Activated B cell treated with CpG ODN at 0.5 μM for 24 hours (primary cell): Measurements from ENCODE around the gene HDDC3. TPM values are rescaled to one million over a fixed set of nuclear protein-coding genes. Genes with fewer than 3 reads are reported as not detected.

Experiments used
- ATAC-seq: fragments of 200-7000 bp; cut with Tn5 transposase; one replicate; pipeline ENCODE4 v1.10.0; 2021; ENCODE audit warnings: low read depth, mild to moderate bottlenecking, moderate library complexity
- CTCF ChIA-PET: fragments of 350-600 bp; sonication (Branson Sonifier 250); formaldehyde crosslinking; loops from one replicate; lab custom pipeline; 2021; ENCODE audit warnings: antibody characterized with exemption; lab: Charles Lee
- POLR2A ChIA-PET: fragments of 350-600 bp; sonication (Branson Sonifier 250); formaldehyde crosslinking; loops from one replicate; lab custom pipeline; 2021; ENCODE audit warnings: antibody characterized with exemption; lab: Charles Lee
- DNase-seq: peaks from one replicate; pipeline ENCODE4 v3.0.0; 2022
- H3K27ac Mint-ChIP-seq: one replicate; pipeline ENCODE4 v1.8.0; 2020; ENCODE audit warnings: mixed read lengths
- H3K27me3 Mint-ChIP-seq: one replicate; pipeline ENCODE4 v1.8.0; 2021; ENCODE audit warnings: mixed read lengths
- H3K36me3 Mint-ChIP-seq: one replicate; pipeline ENCODE4 v1.8.0; 2021; ENCODE audit warnings: low read depth, mixed read lengths
- H3K4me1 Mint-ChIP-seq: one replicate; pipeline ENCODE4 v1.8.0; 2021; ENCODE audit warnings: mixed read lengths
- H3K4me3 Mint-ChIP-seq: one replicate; pipeline ENCODE4 v1.8.0; 2020; ENCODE audit warnings: mild to moderate bottlenecking, mixed read lengths
- H3K9me3 Mint-ChIP-seq: one replicate; pipeline ENCODE4 v1.8.0; 2020; ENCODE audit warnings: mixed read lengths
- intact Hi-C: fragments of 100-400 bp; cut with micrococcal nuclease; formaldehyde crosslinking; loops from one replicate; pipeline ENCODE4 v1.15.1; 2024
- total RNA-seq: library from RNA; stranded (reverse); gene quantifications from 2 replicates; pipeline ENCODE4 v1.2.3, GENCODE V29; 2022
- TF ChIP-seq, protein P1 (sequence below): fragments of 200-600 bp; IDR thresholded peaks from one replicate; pipeline ENCODE4 v1.8.0; 2022; ENCODE audit warnings: antibody characterized with exemption, mild to moderate bottlenecking

HDDC3 gene
- total RNA-seq, 1 donor from 2014 or later: 19.0 TPM

DNA sequence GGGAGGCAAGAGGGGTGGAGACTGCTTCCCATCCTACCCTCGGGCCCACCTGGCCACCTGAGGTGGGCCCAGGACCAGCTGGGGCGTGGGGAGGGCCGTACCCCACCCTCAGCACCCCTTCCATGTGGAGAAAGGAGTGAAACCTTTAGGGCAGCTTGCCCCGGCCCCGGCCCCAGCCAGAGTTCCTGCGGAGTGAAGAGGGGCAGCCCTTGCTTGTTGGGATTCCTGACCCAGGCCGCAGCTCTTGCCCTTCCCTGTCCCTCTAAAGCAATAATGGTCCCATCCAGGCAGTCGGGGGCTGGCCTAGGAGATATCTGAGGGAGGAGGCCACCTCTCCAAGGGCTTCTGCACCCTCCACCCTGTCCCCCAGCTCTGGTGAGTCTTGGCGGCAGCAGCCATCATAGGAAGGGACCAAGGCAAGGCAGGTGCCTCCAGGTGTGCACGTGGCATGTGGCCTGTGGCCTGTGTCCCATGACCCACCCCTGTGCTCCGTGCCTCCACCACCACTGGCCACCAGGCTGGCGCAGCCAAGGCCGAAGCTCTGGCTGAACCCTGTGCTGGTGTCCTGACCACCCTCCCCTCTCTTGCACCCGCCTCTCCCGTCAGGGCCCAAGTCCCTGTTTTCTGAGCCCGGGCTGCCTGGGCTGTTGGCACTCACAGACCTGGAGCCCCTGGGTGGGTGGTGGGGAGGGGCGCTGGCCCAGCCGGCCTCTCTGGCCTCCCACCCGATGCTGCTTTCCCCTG, 50.2 kb downstream of the HDDC3 start:
- DNase-seq (no peak), ATAC-seq (no peak)
- H3K27ac Mint-ChIP-seq: no peak overlapping the region
- H3K27me3 Mint-ChIP-seq: no peaks in the 10 kb centered on the region
- TF ChIP-seq, protein P1, sequence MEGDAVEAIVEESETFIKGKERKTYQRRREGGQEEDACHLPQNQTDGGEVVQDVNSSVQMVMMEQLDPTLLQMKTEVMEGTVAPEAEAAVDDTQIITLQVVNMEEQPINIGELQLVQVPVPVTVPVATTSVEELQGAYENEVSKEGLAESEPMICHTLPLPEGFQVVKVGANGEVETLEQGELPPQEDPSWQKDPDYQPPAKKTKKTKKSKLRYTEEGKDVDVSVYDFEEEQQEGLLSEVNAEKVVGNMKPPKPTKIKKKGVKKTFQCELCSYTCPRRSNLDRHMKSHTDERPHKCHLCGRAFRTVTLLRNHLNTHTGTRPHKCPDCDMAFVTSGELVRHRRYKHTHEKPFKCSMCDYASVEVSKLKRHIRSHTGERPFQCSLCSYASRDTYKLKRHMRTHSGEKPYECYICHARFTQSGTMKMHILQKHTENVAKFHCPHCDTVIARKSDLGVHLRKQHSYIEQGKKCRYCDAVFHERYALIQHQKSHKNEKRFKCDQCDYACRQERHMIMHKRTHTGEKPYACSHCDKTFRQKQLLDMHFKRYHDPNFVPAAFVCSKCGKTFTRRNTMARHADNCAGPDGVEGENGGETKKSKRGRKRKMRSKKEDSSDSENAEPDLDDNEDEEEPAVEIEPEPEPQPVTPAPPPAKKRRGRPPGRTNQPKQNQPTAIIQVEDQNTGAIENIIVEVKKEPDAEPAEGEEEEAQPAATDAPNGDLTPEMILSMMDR: no peak
- H3K36me3 Mint-ChIP-seq: peaks cover 39% of the 10 kb centered on the region
- no peak overlapping the region for H3K4me3 Mint-ChIP-seq
- H3K9me3 Mint-ChIP-seq: no peaks in the 10 kb centered on the region
- ChIA-PET POLR2A (interaction anchor here (0.7 to 1.0 kb wide), 2 partner anchors 53 to 165 kb away, joined by 4 to 6 read pairs; partner anchors contain the start of gene BLM), CTCF (interaction anchor here (1.1 kb wide), 1 partner anchor 234 kb away, joined by 3 read pairs; no protein-coding TSS in a partner anchor)
- intact Hi-C loops: no loop called here
- H3K4me1 Mint-ChIP-seq: peaks cover 28% of the 10 kb centered on the region

DNA sequence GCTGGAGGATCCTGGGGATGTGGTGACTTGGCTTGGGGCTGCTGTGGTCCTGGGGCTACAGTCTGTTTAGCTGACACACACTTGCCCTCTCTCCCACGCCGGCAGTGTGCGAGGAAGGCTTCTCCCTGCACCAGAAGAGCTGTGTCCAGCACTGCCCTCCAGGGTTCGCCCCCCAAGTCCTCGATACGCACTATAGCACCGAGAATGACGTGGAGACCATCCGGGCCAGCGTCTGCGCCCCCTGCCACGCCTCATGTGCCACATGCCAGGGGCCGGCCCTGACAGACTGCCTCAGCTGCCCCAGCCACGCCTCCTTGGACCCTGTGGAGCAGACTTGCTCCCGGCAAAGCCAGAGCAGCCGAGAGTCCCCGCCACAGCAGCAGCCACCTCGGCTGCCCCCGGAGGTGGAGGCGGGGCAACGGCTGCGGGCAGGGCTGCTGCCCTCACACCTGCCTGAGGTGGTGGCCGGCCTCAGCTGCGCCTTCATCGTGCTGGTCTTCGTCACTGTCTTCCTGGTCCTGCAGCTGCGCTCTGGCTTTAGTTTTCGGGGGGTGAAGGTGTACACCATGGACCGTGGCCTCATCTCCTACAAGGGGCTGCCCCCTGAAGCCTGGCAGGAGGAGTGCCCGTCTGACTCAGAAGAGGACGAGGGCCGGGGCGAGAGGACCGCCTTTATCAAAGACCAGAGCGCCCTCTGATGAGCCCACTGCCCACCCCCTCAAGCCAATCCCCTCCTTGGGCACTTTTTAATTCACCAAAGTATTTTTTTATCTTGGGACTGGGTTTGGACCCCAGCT, 51.0 kb downstream of the HDDC3 start:
- intact Hi-C loops: no loop called here
- Mint-ChIP-seq H3K27ac (no peak overlapping the region), H3K9me3 (no peaks in the 10 kb centered on the region), H3K27me3 (no peaks in the 10 kb centered on the region), H3K4me3 (no peak overlapping the region), H3K36me3 (peaks cover 46% of the 10 kb centered on the region), H3K4me1 (peaks cover 28% of the 10 kb centered on the region)
- ChIA-PET POLR2A (interaction anchor here (0.7 to 1.0 kb wide), 2 partner anchors 54 to 164 kb away, joined by 4 to 6 read pairs; partner anchors contain the start of gene BLM), CTCF (interaction anchor here (1.1 kb wide), 1 partner anchor 233 kb away, joined by 3 read pairs; no protein-coding TSS in a partner anchor)
- ATAC-seq: no peak
- no peak for DNase-seq
- TF ChIP-seq, protein P1: no peak

DNA sequence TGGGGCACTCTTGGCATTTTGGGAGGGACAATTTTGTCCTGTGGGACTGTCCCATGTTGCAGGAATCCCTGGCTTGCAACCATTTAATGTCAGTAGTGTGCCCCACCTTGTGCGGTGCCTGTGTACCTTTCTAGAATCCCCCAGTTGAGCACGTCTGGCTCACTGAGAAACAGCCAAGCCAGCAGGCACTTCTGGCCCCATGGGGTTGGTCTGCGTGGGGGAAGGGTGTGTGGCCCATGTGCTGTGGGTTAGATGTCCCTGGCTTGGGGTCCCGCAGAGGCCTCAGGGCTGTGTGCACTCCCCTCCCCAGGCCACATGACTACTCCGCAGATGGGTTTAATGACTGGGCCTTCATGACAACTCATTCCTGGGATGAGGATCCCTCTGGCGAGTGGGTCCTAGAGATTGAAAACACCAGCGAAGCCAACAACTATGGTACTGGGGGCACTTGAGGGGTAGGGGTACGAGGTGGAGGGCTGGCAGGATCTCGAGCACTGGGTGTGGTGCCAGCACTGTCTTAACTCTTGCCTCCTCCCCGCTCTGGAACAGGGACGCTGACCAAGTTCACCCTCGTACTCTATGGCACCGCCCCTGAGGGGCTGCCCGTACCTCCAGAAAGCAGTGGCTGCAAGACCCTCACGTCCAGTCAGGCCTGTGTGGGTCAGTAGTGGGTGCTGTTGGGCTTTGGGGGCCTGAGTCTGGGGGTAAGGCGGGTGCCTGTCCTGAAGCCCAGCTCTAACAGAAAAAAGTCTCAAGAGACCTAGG, 51.8 kb downstream of the HDDC3 start:
- TF ChIP-seq, protein P1: no peak
- CTCF ChIA-PET: no interaction called here
- H3K36me3 Mint-ChIP-seq: peaks cover 49% of the 10 kb centered on the region
- DNase-seq: no peak
- ATAC-seq: no peak
- H3K27me3 Mint-ChIP-seq: no peaks in the 10 kb centered on the region
- H3K4me1 Mint-ChIP-seq: peaks cover 21% of the 10 kb centered on the region
- intact Hi-C loops: no loop called here
- POLR2A ChIA-PET: no interaction called here
- H3K27ac Mint-ChIP-seq: no peak overlapping the region
- no peaks in the 10 kb centered on the region for H3K9me3 Mint-ChIP-seq
- no peak overlapping the region for H3K4me3 Mint-ChIP-seq

Other genes starting within 250 kb of the HDDC3 start
- gene BLM, start 215.2 kb downstream of the HDDC3 start, total RNA-seq: 18.2 and 23.4 TPM in 2 replicates
- 46.5 and 46.6 TPM in 2 replicates for gene FURIN, start 64.0 kb downstream of the HDDC3 start, total RNA-seq
- gene FES, start 48.0 kb downstream of the HDDC3 start, total RNA-seq: 19.7 and 27.4 TPM in 2 replicates
- gene MAN2A2, start 29.2 kb downstream of the HDDC3 start, total RNA-seq: 115 and 133 TPM in 2 replicates
- gene UNC45A, start 2.7 kb upstream of the HDDC3 start, total RNA-seq: 72.8 and 73.2 TPM in 2 replicates
- gene RCCD1, start 22.3 kb upstream of the HDDC3 start, total RNA-seq: 15.7 and 19.3 TPM in 2 replicates
- gene PRC1, start 62.0 kb upstream of the HDDC3 start, total RNA-seq: 8.1 and 9.3 TPM in 2 replicates
- 27.3 and 33.4 TPM in 2 replicates for gene VPS33B, start 90.0 kb upstream of the HDDC3 start, total RNA-seq
- gene SV2B, start 167.7 kb upstream of the HDDC3 start, total RNA-seq: not detected in 2 replicates